ENCODE results near the gene SCYGR7. TPM values are rescaled to one million over a fixed set of nuclear protein-coding genes. Genes with fewer than 3 reads are reported as not detected.

The SCYGR7 gene
- total and polyA plus RNA-seq, 2 of the 13 experiments (the other 11 are each of a cell fraction or from before 2014, with no cell fraction given) = not detected

DNA sequence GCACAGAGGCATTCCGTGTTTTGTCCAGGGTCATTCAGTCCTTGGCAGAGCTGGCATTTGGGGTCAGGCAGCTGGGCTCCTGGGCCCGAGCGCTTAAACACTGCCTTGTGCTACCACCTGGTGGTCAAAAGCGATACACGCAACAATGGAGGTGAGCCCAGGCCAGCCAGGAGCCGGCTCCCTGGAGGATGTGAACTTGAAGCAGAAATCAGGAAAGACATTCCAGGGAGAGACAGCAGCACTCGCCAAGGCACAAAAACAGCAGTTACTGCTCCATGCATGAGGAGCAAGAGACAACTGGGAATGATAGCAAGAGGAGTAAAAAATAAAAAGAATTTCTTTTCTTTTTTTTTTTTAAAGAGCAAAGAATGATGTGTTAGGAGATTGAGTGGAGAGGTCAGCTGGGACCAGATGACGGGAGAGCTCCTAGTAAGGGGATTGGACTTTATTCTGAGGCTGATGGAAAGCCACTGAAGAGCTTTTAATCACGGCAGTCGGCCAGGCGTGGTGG, 38.3 kb downstream of the SCYGR7 start (continued):
- TF ChIP-seq, protein P1, sequence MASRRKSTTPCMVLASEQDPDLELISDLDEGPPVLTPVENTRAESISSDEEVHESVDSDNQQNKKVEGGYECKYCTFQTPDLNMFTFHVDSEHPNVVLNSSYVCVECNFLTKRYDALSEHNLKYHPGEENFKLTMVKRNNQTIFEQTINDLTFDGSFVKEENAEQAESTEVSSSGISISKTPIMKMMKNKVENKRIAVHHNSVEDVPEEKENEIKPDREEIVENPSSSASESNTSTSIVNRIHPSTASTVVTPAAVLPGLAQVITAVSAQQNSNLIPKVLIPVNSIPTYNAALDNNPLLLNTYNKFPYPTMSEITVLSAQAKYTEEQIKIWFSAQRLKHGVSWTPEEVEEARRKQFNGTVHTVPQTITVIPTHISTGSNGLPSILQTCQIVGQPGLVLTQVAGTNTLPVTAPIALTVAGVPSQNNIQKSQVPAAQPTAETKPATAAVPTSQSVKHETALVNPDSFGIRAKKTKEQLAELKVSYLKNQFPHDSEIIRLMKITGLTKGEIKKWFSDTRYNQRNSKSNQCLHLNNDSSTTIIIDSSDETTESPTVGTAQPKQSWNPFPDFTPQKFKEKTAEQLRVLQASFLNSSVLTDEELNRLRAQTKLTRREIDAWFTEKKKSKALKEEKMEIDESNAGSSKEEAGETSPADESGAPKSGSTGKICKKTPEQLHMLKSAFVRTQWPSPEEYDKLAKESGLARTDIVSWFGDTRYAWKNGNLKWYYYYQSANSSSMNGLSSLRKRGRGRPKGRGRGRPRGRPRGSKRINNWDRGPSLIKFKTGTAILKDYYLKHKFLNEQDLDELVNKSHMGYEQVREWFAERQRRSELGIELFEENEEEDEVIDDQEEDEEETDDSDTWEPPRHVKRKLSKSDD (CRISPR knock-in tag; IDR thresholded peaks at IDR 0.05; ENCODE audit: low read depth) = no peak
- TF ChIP-seq NBN (conservative IDR thresholded peaks at IDR 0.05) = no peak
- TF ChIP-seq SRSF4 (IDR thresholded peaks at IDR 0.05; ENCODE audit: low read depth, low read length, poor library complexity, severe bottlenecking) = no peak
- TF ChIP-seq ZNF30 (CRISPR knock-in tag; IDR thresholded peaks at IDR 0.05) = no peak
- no peak for TF ChIP-seq ZNF34 (CRISPR knock-in tag; IDR thresholded peaks at IDR 0.05; ENCODE audit: borderline replicate concordance)
- no peak for TF ChIP-seq SCMH1 (CRISPR knock-in tag; IDR thresholded peaks at IDR 0.05; ENCODE audit: borderline replicate concordance)
- TF ChIP-seq, protein P2, sequence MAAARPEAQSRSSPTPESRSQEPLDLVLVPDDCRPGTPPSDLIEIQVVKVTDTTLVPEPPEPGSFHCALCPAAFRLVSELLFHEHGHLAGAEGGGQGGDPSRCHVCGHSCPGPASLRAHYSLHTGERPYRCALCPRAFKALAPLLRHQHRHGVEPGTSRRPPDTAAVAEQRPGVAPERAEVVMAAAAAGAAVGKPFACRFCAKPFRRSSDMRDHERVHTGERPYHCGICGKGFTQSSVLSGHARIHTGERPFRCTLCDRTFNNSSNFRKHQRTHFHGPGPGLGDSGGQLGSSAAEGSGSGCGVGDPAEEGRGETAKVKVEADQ (CRISPR knock-in tag; IDR thresholded peaks at IDR 0.05; ENCODE audit: borderline replicate concordance) = no peak
- TF ChIP-seq, protein P3, sequence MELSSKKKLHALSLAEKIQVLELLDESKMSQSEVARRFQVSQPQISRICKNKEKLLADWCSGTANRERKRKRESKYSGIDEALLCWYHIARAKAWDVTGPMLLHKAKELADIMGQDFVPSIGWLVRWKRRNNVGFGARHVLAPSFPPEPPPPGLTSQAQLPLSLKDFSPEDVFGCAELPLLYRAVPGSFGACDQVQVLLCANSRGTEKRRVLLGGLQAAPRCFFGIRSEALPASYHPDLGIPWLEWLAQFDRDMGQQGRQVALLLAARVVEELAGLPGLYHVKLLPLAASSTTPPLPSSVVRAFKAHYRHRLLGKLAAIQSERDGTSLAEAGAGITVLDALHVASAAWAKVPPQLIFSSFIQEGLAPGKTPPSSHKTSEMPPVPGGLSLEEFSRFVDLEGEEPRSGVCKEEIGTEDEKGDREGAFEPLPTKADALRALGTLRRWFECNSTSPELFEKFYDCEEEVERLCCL (CRISPR knock-in tag; IDR thresholded peaks at IDR 0.05; ENCODE audit: borderline replicate concordance) = no peak
- peak; percentile 62; the same call in 1 of the 2 replicates for TF ChIP-seq ISL2 (CRISPR knock-in tag; IDR thresholded peaks at IDR 0.05)
- TF ChIP-seq KLF11 (CRISPR knock-in tag; IDR thresholded peaks at IDR 0.05) = no peak
- TF ChIP-seq U2AF2 (IDR thresholded peaks at IDR 0.05; ENCODE audit: low read depth, low read length) = no peak
- TF ChIP-seq NFAT5 (CRISPR knock-in tag; IDR thresholded peaks at IDR 0.05) = no peak
- TF ChIP-seq MTA1 (CRISPR knock-in tag; IDR thresholded peaks at IDR 0.05; ENCODE audit: borderline replicate concordance) = no peak
- TF ChIP-seq CCDC6 (CRISPR knock-in tag; IDR thresholded peaks at IDR 0.05) = 0 out of 2 replicates have a peak, but pooled peaks have one; percentile 31
- no peak for TF ChIP-seq DMAP1 (CRISPR knock-in tag; IDR thresholded peaks at IDR 0.05)
- no peak for TF ChIP-seq ZMYM2 (CRISPR knock-in tag; IDR thresholded peaks at IDR 0.05)
- no peak for TF ChIP-seq ZNF251 (CRISPR knock-in tag; IDR thresholded peaks at IDR 0.05)
- TF ChIP-seq HNF4G (IDR thresholded peaks at IDR 0.05; ENCODE audit: borderline replicate concordance, low read depth, low read length) = no peak
- no peak for TF ChIP-seq HNF4G (CRISPR knock-in tag; IDR thresholded peaks at IDR 0.05; ENCODE audit: borderline replicate concordance, low read depth)
- TF ChIP-seq GATA4 (IDR thresholded peaks at IDR 0.05; ENCODE audit: borderline replicate concordance, low read depth) = no peak
- no peak for TF ChIP-seq RFXAP (CRISPR knock-in tag; IDR thresholded peaks at IDR 0.05; ENCODE audit: borderline replicate concordance)
- TF ChIP-seq GTF3A (CRISPR knock-in tag; conservative IDR thresholded peaks at IDR 0.05) = no peak
